Upper lobe of right lung (tissue), 1 donor: Measurements from ENCODE around the gene CD74. TPM values are rescaled to one million over a fixed set of nuclear protein-coding genes. Genes with fewer than 3 reads are reported as not detected.

Experiments
- ATAC-seq: fragments of 200-7000 bp; cut with Tn5 transposase; one replicate; pipeline ENCODE4 v1.9.1; 2020; ENCODE audit warnings: mild to moderate bottlenecking, moderate library complexity
- DNase-seq: peaks from one replicate; pipeline ENCODE4 v3.0.0-alpha.2; 2020
- H3K27ac ChIP-seq: fragments of 200-600 bp; one replicate; pipeline ENCODE4 v1.8.0; 2022
- H3K27me3 ChIP-seq: fragments of 200-600 bp; one replicate; pipeline ENCODE4 v1.8.0; 2022; ENCODE audit warnings: mild to moderate bottlenecking
- H3K36me3 ChIP-seq: fragments of 200-600 bp; one replicate; pipeline ENCODE4 v1.8.0; 2022
- H3K4me1 ChIP-seq: fragments of 200-600 bp; one replicate; pipeline ENCODE4 v1.8.0; 2022
- H3K4me3 ChIP-seq: fragments of 200-600 bp; one replicate; pipeline ENCODE4 v1.8.0; 2022; ENCODE audit warnings: mild to moderate bottlenecking
- H3K9me3 ChIP-seq: fragments of 200-600 bp; one replicate; pipeline ENCODE4 v1.8.0; 2022
- CTCF ChIP-seq: fragments of 200-600 bp; IDR thresholded peaks from one replicate; pipeline ENCODE4 v1.8.0; 2022; ENCODE audit warnings: antibody characterized with exemption
- intact Hi-C: fragments of 100-400 bp; cut with DNase I; formaldehyde crosslinking; loops from one replicate; pipeline ENCODE4 v1.11.0; 2022
- total RNA-seq: library from RNA; stranded (reverse); fragmentation: NEBNext Ultra II Directional; extraction: Animal tissue kit (Norgen Biotek cat#: 25700); gene quantifications from one replicate; pipeline ENCODE4 v1.2.1, GENCODE V29; 2021
- donor health status: DM: no; HTN: yes; CAD: no; lungs with severe emphysema.

CD74 gene
- total RNA-seq, 1 donor from 2014 or later = 2,961 TPM

GRCh38 chr5:150408231-150408943 is 4.3 kb downstream of the CD74 start:
- Histone ChIP-seq H3K27me3 (no peaks in the 10 kb centered on the region), H3K9me3 (no peaks in the 10 kb centered on the region), H3K4me1 (peaks cover 33% of the 10 kb centered on the region), H3K36me3 (peaks cover 57% of the 10 kb centered on the region), H3K4me3 (peak overlapping the region; percentile 75), H3K27ac (peak overlapping the region; percentile 97)
- intact Hi-C loops = no loop called here
- no peak for TF ChIP-seq CTCF
- ATAC-seq = no peak
- no peak for DNase-seq

GRCh38 chr5:150407096-150407720 is 5.5 kb downstream of the CD74 start:
- no peak overlapping the region for H3K27ac ChIP-seq
- peaks cover 69% of the 10 kb centered on the region for H3K36me3 ChIP-seq
- peaks cover 27% of the 10 kb centered on the region for H3K4me1 ChIP-seq
- ATAC-seq (no peak), DNase-seq (no peak)
- intact Hi-C loops = no loop called here
- no peaks in the 10 kb centered on the region for H3K9me3 ChIP-seq
- H3K27me3 ChIP-seq = no peaks in the 10 kb centered on the region
- no peak overlapping the region for H3K4me3 ChIP-seq
- no peak for TF ChIP-seq CTCF

- no peak overlapping the region for H3K4me3 ChIP-seq
- ATAC-seq (no peak), DNase-seq (no peak)
- intact Hi-C loops = no loop called here
- H3K4me1 ChIP-seq = peaks cover 27% of the 10 kb centered on the region
- H3K27ac ChIP-seq = peak overlapping the region; percentile 12
- no peaks in the 10 kb centered on the region for H3K9me3 ChIP-seq
- H3K36me3 ChIP-seq = peaks cover 74% of the 10 kb centered on the region
- H3K27me3 ChIP-seq = no peaks in the 10 kb centered on the region
- no peak for TF ChIP-seq CTCF
Observed at GRCh38 chr5:150406723-150407095, 6.0 kb downstream of the CD74 start.

- peaks cover 79% of the 10 kb centered on the region for H3K36me3 ChIP-seq
- no peaks in the 10 kb centered on the region for H3K27me3 ChIP-seq
- no peaks in the 10 kb centered on the region for H3K9me3 ChIP-seq
- H3K4me1 ChIP-seq = peaks cover 27% of the 10 kb centered on the region
- no peak for ATAC-seq
- H3K27ac ChIP-seq = peak overlapping the region; percentile 12
- intact Hi-C loops = no loop called here
- no peak for DNase-seq
- no peak overlapping the region for H3K4me3 ChIP-seq
- no peak for TF ChIP-seq CTCF
Observed at GRCh38 chr5:150406103-150406722, 6.5 kb downstream of the CD74 start.

- Histone ChIP-seq H3K27me3 (no peaks in the 10 kb centered on the region), H3K4me3 (no peak overlapping the region), H3K36me3 (peaks cover 89% of the 10 kb centered on the region), H3K9me3 (no peaks in the 10 kb centered on the region), H3K4me1 (peaks cover 24% of the 10 kb centered on the region), H3K27ac (no peak overlapping the region)
- DNase-seq (no peak), ATAC-seq (no peak)
- intact Hi-C loops = no loop called here
- no peak for TF ChIP-seq CTCF
Observed at GRCh38 chr5:150404941-150405816, 7.5 kb downstream of the CD74 start.
